H7 (cell line): ENCODE measurements around the gene ELP4. TPM values are rescaled to one million over a fixed set of nuclear protein-coding genes. Genes with fewer than 3 reads are reported as not detected.

Source experiments
- total RNA-seq: library from RNA; depleted of rRNA; stranded (reverse); fragments of >200 nt; shearing (Covaris generic); gene quantifications from 2 replicates; pipeline ENCODE4 v1.2.3, GENCODE V29; 2014; rRNA removed

The ELP4 gene
- total RNA-seq, 1 experiment from 2014 or later: 28.0 TPM

Other genes with a start within 250 kb of the ELP4 start
- gene DCDC1, start 140.0 kb upstream of the ELP4 start, total RNA-seq: 0.18 and 0.59 TPM in 2 replicates
- 10.7 and 12.4 TPM in 2 replicates for gene DNAJC24, start 139.9 kb upstream of the ELP4 start, total RNA-seq
- 23.5 and 33.2 TPM in 2 replicates for gene IMMP1L, start 145 bp upstream of the ELP4 start, total RNA-seq